Adipocyte (in vitro differentiated cells): ENCODE data around the gene PPP2R3C.
"Not testable (repeated sequence)": the region's sequence is repeated elsewhere in the genome, so short reads cannot be mapped to it uniquely, and the experiment has no call there.

ENCODE experiments used
- DNase-seq: peaks from one replicate; pipeline ENCODE4 v3.0.0-alpha.2; 2015; ENCODE audit warnings: low read depth
- H3K27me3 ChIP-seq: replicated peaks from 2 replicates; pipeline ENCODE4 v1.7.0; 2013; ENCODE audit warnings: mild to moderate bottlenecking, low read length, moderate library complexity; ENCODE audit not compliant: control insufficient read depth, insufficient read depth
- H3K36me3 ChIP-seq: 2 replicates; pipeline ENCODE4 v1.7.0; 2013; ENCODE audit warnings: low read length, mild to moderate bottlenecking, moderate library complexity; ENCODE audit not compliant: control insufficient read depth, insufficient read depth, severe bottlenecking
- H3K4me1 ChIP-seq: 2 replicates; pipeline ENCODE4 v1.7.0; 2013; ENCODE audit warnings: mild to moderate bottlenecking, low read length, moderate library complexity; ENCODE audit not compliant: control insufficient read depth, insufficient read depth
- H3K4me3 ChIP-seq: 2 replicates; pipeline ENCODE4 v1.7.0; 2013; ENCODE audit warnings: mild to moderate bottlenecking, low read length, moderate library complexity
- H3K9ac ChIP-seq: 2 replicates; pipeline ENCODE4 v1.7.0; 2013; ENCODE audit warnings: mild to moderate bottlenecking, low read length, moderate library complexity
- H3K9me3 ChIP-seq: 2 replicates; pipeline ENCODE4 v1.7.0; 2013; ENCODE audit warnings: mild to moderate bottlenecking, low read length, moderate library complexity; ENCODE audit not compliant: control insufficient read depth

PPP2R3C gene

DNA sequence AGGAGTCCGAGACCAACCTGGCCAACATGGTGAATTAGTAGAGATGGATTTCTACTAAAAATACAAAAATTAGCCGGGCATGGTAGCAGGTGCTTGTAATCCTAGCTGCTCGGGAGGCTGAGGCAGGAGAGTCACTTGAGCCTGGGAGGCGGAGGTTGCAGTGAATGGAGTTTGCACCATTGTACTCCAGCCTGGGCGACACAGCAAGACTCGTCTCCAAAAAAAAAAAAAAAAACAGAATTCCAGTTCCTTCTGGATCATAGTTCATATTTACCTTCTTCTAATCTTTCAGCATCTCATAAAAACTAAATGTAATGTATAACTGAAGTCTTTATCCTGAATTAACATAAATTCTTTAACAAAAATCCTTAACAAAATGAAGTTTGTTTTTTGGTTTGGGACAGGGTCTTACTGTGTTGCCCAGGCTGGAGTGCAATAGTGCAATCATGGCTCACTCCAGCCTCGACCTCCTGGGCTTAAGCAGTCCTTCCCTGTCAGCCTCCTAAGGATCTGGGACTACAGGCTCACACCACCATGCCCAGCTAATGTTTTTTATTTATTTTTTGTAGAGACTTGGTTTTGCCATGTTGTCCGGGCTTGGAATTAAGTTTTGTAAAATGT is 38.1 kb downstream of the PPP2R3C start:
- no peaks in the 10 kb centered on the region for H3K4me1 ChIP-seq
- H3K9ac ChIP-seq: no peak overlapping the region
- H3K4me3 ChIP-seq: no peak overlapping the region
- DNase-seq: no peak
- no peaks in the 10 kb centered on the region for H3K27me3 ChIP-seq
- H3K36me3 ChIP-seq: peaks cover 83% of the 10 kb centered on the region
- no peaks in the 10 kb centered on the region for H3K9me3 ChIP-seq

GRCh38 chr14:35079742-35080141 is 42.0 kb downstream of the PPP2R3C start:
- Histone ChIP-seq H3K27me3 (no peaks in the 10 kb centered on the region), H3K4me3 (no peak overlapping the region), H3K9me3 (no peaks in the 10 kb centered on the region), H3K9ac (no peak overlapping the region), H3K4me1 (no peaks in the 10 kb centered on the region), H3K36me3 (peaks cover 70% of the 10 kb centered on the region)
- DNase-seq: no peak

- no peaks in the 10 kb centered on the region for H3K27me3 ChIP-seq
- H3K36me3 ChIP-seq: peaks cover 60% of the 10 kb centered on the region
- H3K9ac ChIP-seq: no peak overlapping the region
- H3K4me3 ChIP-seq: no peak overlapping the region
- no peaks in the 10 kb centered on the region for H3K9me3 ChIP-seq
- no peak for DNase-seq
- H3K4me1 ChIP-seq: no peaks in the 10 kb centered on the region
Measured at GRCh38 chr14:35078082-35078481, 43.7 kb downstream of the PPP2R3C start.

DNA sequence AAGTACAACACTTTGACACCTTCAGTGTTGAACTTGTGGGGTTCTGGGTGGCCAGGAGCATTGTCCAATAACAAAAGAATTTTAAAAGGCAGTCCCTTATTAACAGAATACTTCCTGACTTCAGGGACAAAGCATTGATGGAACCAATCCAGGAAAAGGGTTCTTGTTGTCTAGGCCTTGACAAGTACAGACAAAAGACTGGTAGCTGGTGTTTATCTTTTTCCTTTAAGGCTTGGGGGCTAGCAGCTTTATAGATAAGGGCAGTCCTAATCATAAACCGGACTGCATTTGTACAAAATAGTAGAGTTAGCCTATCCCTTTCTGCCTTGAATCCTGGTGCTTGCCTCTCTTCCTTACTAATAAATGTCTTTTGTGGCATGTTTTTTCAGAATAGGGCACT is 48.3 kb downstream of the PPP2R3C start:
- no peak overlapping the region for H3K4me3 ChIP-seq
- no peak for DNase-seq
- H3K4me1 ChIP-seq: no peaks in the 10 kb centered on the region
- no peaks in the 10 kb centered on the region for H3K27me3 ChIP-seq
- H3K9me3 ChIP-seq: no peaks in the 10 kb centered on the region
- no peak overlapping the region for H3K9ac ChIP-seq
- H3K36me3 ChIP-seq: peaks cover 29% of the 10 kb centered on the region

GRCh38 chr14:35072226-35072625 is 49.6 kb downstream of the PPP2R3C start:
- H3K36me3 ChIP-seq: peaks cover 30% of the 10 kb centered on the region
- H3K4me1 ChIP-seq: no peaks in the 10 kb centered on the region
- no peak for DNase-seq
- no peaks in the 10 kb centered on the region for H3K27me3 ChIP-seq
- no peak overlapping the region for H3K9ac ChIP-seq
- no peaks in the 10 kb centered on the region for H3K9me3 ChIP-seq
- H3K4me3 ChIP-seq: no peak overlapping the region

DNA sequence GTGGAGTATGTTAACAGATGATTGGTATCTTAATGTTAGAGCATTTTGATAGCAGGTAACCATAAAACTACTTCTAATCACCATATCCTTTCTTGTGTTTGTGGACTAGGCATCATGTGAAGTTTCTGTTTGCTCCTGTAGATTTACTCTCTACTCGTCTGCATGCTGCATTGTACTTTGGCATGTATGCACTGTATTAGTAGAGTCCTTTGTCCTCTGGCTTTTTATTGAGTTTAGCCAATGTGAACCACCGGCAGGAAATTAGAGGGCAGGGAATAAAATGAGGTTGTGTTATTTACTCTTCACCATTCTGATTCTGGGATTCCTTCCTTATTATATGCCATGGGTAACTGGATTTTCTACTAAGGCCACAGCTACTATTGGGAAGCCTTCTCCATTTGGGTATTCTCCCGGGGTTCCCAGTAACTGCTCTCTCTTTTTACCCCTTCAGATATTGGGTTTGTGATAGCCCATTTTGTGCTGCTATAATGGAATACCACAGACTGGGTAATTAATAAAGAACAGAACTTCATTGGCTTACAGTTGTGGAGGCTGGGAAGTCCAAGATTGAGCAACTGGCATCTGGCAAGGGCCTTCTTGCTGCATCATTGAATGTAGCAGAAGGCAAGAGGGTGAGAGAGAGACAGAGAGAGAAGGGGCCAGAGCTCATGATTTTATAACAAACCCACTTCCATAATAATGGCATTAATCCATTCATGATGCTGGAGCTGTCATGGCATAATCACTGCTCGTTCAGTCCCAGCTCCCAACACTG is 53.4 kb downstream of the PPP2R3C start:
- no peak for DNase-seq
- H3K4me3 ChIP-seq: no peak overlapping the region
- H3K36me3 ChIP-seq: peaks cover 18% of the 10 kb centered on the region

GRCh38 chr14:35065731-35066130 is 56.1 kb downstream of the PPP2R3C start:
- H3K9ac ChIP-seq, H3K9me3 ChIP-seq, DNase-seq, H3K4me3 ChIP-seq, H3K27me3 ChIP-seq, H3K4me1 ChIP-seq: not testable (repeated sequence)
- peaks cover 16% of the 10 kb centered on the region for H3K36me3 ChIP-seq

More for the DNA sequence above, 53.4 kb downstream of the PPP2R3C start:
- Histone ChIP-seq H3K9ac (no peak overlapping the region), H3K4me1 (no peaks in the 10 kb centered on the region), H3K27me3 (no peaks in the 10 kb centered on the region), H3K9me3 (no peaks in the 10 kb centered on the region)

GRCh38 chr14:35061113-35061791 is 60.5 kb downstream of the PPP2R3C start:
- peaks cover 34% of the 10 kb centered on the region for H3K36me3 ChIP-seq
- not testable (repeated sequence) for H3K9ac ChIP-seq, H3K9me3 ChIP-seq, H3K27me3 ChIP-seq, H3K4me3 ChIP-seq, H3K4me1 ChIP-seq
- peak; percentile 23 for DNase-seq

DNA sequence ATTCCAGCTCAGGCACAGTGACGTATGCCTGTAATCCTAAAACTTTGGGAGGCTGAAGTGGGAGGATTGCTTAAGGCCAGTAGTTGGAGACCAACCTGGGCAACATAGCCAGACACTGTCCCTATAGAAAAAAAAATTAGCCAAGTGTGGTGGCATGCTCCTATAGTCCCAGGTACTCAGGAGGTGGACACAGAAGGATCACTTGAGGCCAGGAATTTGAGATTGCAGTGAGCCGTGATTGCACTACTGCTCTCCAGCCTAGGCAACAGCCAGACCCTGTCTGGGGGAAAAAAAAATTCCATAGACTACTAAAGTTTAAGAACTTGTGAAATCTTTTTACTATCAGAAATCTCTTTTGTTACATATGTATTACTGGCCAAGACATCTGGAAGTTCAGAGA is 69.2 kb downstream of the PPP2R3C start:
- peaks cover 21% of the 10 kb centered on the region for H3K36me3 ChIP-seq
- H3K9me3 ChIP-seq: no peaks in the 10 kb centered on the region
- peak; percentile 13 for DNase-seq
- H3K4me3 ChIP-seq: no peak overlapping the region
- no peaks in the 10 kb centered on the region for H3K27me3 ChIP-seq
- peaks cover 18% of the 10 kb centered on the region for H3K4me1 ChIP-seq
- no peak overlapping the region for H3K9ac ChIP-seq

- peaks cover 19% of the 10 kb centered on the region for H3K36me3 ChIP-seq
Measured at GRCh38 chr14:35051796-35052195, 70.0 kb downstream of the PPP2R3C start.

GRCh38 chr14:35050652-35051051 is 71.1 kb downstream of the PPP2R3C start:
- DNase-seq: peak; percentile 66
- Histone ChIP-seq H3K27me3 (no peaks in the 10 kb centered on the region), H3K36me3 (peaks cover 14% of the 10 kb centered on the region), H3K4me3 (no peak overlapping the region), H3K9ac (no peak overlapping the region), H3K9me3 (no peaks in the 10 kb centered on the region), H3K4me1 (peaks cover 25% of the 10 kb centered on the region)

More at GRCh38 chr14:35051796-35052195, 70.0 kb downstream of the PPP2R3C start:
- DNase-seq: peak; percentile 83
- Histone ChIP-seq H3K9ac (no peak overlapping the region), H3K9me3 (no peaks in the 10 kb centered on the region), H3K4me3 (no peak overlapping the region), H3K4me1 (peaks cover 24% of the 10 kb centered on the region), H3K27me3 (no peaks in the 10 kb centered on the region)
